ENCODE results near the gene MYB.

The MYB gene

DNA sequence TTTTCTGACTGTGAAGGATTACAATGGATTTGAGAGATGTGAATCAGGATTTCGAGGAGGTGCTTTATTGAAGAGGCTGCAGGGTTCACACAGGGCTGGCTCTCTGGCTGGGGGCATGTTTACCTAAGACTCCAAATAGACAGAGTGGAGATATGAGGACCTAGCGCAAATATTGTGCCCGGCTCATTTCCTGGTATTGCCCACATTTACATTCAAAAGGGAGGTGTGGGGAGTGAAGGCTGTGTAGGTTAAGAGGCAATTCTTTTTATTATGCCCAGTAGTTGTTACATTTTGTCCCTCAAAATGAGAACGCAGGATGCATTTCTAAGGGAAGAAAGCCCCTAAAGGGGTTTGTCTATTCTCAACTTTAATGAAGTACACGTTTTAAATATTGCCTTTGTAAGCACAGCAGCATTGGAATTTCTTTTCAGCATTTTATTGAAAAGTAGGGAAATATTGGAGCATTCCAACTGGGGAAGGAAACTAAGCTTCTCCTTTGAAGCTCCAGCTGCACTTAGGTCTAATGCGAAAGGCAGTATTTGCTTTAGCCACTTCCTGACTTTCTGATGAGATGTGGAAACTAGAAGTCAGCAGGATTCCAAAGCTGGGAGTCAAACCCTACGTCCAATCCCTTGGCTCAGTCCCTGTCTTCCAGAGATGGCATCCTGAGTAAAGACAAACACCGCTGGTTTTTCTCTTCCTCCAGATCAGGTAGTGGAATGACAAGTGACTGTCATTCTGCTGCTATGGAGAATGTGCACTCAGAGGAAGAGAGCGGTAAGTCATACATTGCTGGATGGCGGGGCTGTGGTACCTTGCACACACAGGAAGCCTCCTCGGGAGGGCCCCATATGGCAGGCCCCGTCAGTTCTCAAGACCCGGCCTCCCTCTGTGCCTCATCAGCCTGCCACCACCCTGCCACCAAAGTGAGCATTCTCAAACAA lies 70.7 kb downstream of the MYB start:
- FAIRE-seq: no peak
- no peak for DNase-seq (ENCODE audit: insufficient read length, low spot score)
- no peak for TF ChIP-seq POLR2A (IDR thresholded peaks at IDR 0.05; ENCODE audit: low read depth, low read length)

DNA sequence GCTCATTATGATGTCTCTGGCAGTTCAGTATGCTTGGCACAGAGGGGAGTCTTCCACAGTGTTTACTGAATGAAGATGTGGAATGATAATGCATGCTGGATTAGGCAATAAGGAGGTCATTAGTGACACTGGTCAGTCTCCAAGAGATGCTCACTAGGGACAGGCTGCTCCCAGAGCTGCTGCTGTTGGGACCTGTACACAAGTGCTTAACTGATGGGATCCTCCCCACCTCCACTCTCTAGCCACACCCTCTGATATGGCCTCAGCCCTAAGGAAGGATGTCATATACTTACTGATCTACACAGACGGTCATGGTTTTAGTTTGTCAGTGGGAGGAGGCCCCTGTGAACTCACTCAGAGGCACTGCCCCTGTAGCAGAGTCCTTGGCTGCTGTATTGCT lies 73.4 kb downstream of the MYB start:
- FAIRE-seq (no peak), DNase-seq (ENCODE audit: insufficient read length, low spot score) (no peak)

DNA sequence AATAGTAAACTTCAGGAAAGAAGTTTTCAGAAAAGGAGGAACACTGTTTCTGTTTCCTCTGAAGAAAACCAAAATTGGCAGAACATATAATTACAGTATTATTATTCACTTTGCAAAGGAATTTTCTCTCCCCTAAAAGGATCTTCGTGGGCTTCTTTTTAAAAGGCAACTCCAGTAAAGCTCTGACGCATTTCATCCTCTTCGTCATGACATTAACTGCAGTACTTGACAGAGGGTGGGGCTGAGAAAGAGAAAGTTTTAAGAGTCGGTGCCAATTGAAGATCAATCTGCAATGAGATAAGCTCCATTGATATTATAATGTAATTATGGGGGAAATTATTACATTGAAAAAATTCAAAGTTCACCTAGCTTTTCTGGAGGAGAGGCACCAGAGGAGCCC lies 75.8 kb downstream of the MYB start:
- TF ChIP-seq POLR2A (IDR thresholded peaks at IDR 0.05; ENCODE audit: low read depth, low read length): no peak
- FAIRE-seq (no peak), DNase-seq (ENCODE audit: insufficient read length, low spot score) (no peak)

More for the DNA sequence above, 73.4 kb downstream of the MYB start:
- TF ChIP-seq POLR2A (IDR thresholded peaks at IDR 0.05; ENCODE audit: low read depth, low read length): no peak

DNA sequence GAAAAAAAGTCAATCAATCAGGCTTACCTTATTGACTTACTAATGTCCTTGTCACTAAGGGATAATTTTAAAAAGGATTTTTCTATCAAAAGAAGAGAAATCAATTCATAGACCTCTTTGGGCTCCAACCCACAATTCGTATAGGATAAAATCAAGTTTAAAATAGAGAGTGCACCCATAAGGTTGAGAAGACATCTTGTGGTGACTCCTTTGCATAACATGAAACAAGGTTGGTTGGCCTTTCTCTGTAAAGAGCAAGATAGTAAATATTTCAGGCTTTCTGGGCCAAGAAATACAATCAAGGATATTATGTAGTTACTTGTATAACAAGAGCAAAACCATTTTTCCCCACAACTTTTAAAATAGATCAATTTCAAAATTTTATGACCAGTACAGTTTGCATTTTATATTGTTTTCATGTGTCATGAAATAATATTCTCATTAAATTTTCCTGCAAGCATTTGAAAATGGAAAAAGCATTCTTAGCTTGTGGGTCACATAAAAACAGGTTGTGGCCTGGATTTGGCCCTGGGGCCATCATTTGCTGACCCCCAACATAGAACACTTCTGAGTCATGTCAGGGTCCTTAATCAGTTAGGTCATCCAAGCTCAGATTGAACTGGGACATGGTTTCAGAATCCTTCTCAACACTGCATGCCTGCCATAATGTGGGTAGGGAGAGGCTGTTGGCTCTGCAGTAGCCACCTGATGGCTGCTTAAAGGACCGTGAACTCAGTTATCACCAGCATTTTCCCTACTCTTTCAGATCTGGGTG lies 76.7 kb downstream of the MYB start:
- no peak for FAIRE-seq
- no peak for TF ChIP-seq POLR2A (IDR thresholded peaks at IDR 0.05; ENCODE audit: low read depth, low read length)

DNA sequence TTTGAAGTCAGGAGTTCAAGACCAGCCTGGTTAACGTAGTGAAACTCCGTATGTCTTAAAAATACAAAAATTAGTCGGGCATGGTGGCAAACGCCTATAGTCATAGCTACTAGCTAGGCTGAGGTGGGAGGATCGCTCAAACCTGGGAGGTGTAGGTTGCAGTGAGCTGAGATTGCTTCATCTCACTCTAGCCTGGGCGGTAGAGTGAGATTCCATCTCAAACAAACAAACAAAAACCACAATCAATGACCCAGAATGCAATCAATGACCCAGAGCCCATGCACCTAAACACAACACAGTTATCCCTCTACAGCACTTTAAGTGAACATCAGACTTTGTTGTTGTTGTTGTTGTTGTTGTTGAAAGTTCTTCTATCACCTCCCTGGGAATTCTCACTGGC lies 77.9 kb downstream of the MYB start:
- no peak for DNase-seq (ENCODE audit: insufficient read length, low spot score)
- TF ChIP-seq POLR2A (IDR thresholded peaks at IDR 0.05; ENCODE audit: low read depth, low read length): no peak
- no peak for FAIRE-seq

More for the DNA sequence above, 76.7 kb downstream of the MYB start:
- DNase-seq (ENCODE audit: insufficient read length, low spot score): no peak

DNA sequence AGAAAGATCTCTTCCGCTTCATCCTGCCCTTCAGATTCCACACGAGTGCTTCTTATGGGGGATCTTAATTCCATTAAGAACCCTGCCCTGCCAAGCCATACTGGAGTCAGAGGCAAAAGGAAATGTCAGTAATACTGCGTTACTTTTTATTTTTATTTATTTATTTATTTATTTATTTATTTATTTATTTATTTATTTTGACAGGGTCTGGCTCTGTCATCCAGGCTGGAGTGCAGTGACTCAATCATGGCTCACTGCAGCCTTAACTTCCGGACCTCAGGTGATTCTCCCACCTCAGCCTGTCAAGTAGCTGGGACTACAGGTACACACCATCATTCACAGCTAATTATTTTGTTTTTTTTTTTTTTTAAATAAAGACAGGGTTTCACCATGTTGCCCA lies 79.5 kb downstream of the MYB start:
- DNase-seq (ENCODE audit: insufficient read length, low spot score) (no peak), FAIRE-seq (no peak)
- no peak for TF ChIP-seq POLR2A (IDR thresholded peaks at IDR 0.05; ENCODE audit: low read depth, low read length)

DNA sequence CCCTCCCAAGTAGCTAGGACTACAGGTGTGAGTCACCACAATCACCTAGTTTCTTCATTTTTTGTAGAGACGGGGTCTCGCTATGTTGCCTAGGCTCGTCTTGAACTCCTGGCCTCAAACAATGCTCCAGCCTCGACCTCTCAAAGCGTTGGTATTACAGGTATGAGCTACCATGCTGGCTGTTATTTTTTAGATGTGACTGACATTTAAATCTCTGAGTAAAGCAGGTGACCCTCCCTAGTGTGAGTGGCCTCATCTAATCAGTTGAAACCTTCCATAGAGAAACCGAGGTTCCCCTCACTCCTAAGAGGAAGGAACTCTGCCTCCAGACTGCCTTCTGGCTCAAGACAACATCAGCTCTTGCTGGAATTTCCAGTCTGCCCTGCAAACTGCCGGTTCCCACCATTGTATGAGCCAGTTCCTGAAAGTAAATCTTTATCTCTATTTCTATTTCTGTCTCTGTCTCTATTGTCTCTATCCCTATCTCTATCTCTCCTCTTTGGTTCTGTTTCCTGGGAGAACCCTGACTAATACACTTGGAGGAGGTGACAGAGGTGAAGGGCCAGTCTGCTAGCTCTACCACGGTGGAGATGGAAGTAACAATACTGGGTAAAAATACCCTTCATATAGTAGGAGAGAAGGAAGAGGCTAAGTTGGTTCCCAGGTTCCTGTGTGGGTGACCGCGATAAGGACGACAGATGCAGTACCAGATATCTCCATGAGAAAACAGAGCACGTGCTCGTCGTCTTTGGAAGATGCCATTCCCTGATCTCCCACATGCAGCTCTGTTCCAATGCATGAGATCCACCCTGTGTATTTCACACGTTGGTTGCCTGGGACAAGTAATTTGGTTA lies 81.0 kb downstream of the MYB start:
- DNase-seq (ENCODE audit: insufficient read length, low spot score) (no peak), FAIRE-seq (no peak)
- TF ChIP-seq POLR2A (IDR thresholded peaks at IDR 0.05; ENCODE audit: low read depth, low read length): no peak

DNA sequence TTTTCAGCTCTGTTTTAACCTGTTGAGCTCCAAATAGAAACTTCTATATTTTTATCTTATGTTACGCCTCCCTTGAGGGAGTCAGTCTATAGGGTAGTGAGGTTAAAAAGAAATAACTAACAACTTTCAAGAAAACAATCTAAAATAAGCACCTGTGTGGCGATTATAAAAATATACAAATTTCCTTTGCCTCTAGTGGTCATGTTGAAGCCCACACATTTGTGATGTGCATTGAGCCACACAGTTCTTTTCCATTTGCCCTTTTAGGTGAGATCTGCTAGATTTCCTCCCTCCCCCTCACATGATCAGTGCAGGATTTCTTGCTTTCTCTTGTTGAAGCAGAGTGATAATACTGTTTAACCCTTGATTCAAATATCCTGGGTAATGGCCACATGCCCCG lies 84.2 kb downstream of the MYB start:
- DNase-seq (ENCODE audit: insufficient read length, low spot score) (no peak), FAIRE-seq (no peak)
- no peak for TF ChIP-seq POLR2A (IDR thresholded peaks at IDR 0.05; ENCODE audit: low read depth, low read length)

DNA sequence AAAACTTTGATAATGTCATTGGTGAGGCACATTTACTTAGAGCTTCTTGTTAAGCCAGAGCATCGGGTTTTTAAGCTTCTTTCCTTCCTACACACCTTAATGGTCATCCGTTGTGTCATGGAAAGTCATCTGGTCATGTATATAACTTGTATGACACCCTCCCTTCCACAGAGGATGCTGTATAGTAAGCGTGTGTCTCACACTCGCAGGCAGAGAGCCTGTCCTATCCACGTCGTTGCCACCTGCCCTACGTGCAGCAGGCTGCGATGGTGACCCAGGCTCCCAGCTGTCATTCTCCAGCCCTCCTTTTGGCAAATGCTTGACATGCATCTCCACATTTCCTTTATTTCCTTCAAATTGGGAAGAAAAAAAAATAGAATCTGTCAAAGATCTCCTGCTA lies 85.6 kb downstream of the MYB start:
- DNase-seq (ENCODE audit: insufficient read length, low spot score) (no peak), FAIRE-seq (no peak)
- no peak for TF ChIP-seq POLR2A (IDR thresholded peaks at IDR 0.05; ENCODE audit: low read depth, low read length)

DNA sequence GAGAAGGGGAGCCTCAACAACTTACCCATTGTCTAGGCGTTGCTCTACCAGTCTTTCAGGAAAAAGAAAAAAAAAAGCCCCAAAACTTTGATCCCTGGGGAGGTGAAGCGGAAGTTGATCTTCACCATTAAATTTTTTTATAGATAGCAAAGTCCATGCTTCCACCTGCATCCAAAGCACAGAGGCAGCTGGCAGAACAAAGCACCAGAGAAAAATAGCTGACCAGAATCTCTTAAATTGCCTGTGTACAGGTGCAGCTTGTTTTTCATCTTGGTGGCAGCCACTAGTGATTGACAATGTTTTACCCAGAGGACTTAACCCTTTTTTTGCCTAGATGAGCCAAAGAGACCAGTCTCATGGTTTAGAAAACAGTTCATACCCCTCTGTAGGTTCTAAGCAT lies 86.0 kb downstream of the MYB start:
- TF ChIP-seq POLR2A (IDR thresholded peaks at IDR 0.05; ENCODE audit: low read depth, low read length): no peak
- DNase-seq (ENCODE audit: insufficient read length, low spot score) (no peak), FAIRE-seq (no peak)

DNA sequence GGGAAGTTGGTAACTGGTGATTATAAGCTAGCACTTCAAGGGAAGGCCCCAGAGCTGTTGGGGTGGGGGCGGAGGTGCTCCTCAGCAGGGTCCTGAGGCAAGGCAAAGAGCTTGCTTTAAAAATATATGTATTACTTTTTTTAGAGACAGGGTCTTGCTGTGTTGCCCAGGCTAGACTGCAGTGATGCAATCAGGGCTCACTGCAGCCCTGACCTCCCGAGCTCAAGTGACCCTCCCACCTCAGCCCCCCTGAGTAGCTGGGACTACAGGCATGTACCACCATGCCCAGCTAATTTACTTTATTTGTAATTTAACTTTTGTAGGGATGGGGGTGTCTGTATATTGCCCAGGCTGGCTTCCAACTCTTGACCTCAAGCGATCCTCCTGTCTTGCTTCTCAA lies 87.2 kb downstream of the MYB start:
- TF ChIP-seq POLR2A (IDR thresholded peaks at IDR 0.05; ENCODE audit: low read depth, low read length): no peak
- DNase-seq (ENCODE audit: insufficient read length, low spot score) (no peak), FAIRE-seq (no peak)

DNA sequence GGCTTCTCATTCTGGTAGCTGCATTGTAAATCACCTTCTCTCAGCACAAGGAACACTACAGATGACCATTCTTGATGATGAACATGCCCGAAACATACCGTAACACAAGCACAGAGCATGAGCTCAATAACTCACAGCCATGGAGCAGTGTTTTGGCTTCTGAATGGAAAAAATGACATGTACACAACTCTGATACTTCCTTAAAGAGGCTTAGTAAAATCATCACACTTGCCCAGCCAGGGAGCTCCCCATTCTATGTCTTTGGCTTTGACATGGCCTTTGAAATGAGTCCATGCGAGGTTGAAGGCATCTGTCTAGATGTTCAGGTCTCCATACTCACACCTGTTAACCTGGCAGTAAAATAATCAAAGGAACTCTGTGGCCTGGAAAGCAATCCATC lies 87.6 kb downstream of the MYB start:
- TF ChIP-seq POLR2A (IDR thresholded peaks at IDR 0.05; ENCODE audit: low read depth, low read length): no peak

More for the DNA sequence above, 87.6 kb downstream of the MYB start:
- FAIRE-seq (no peak), DNase-seq (ENCODE audit: insufficient read length, low spot score) (no peak)

All from H54 (cell line).